Activated CD4-positive, alpha-beta T cell treated with anti-CD3 and anti-CD28 coated beads, Interleukin-2, Interleukin-6, amounts not matched to agents 100 ng/mL and 50 ng/mL, durations not matched to agents 16 hours and 8 hours (primary cell): ENCODE measurements around the gene PCDHB7.
A peak's percentile ranks its signal among the peaks of the same experiment; 100 is the strongest.
"Not testable (repeated sequence)": the region's sequence is repeated elsewhere in the genome, so short reads cannot be mapped to it uniquely, and the experiment has no call there.

Experiments used
- DNase-seq: peaks from one replicate; pipeline ENCODE4 v3.0.0-alpha.2; 2020

Gene PCDHB7

DNA sequence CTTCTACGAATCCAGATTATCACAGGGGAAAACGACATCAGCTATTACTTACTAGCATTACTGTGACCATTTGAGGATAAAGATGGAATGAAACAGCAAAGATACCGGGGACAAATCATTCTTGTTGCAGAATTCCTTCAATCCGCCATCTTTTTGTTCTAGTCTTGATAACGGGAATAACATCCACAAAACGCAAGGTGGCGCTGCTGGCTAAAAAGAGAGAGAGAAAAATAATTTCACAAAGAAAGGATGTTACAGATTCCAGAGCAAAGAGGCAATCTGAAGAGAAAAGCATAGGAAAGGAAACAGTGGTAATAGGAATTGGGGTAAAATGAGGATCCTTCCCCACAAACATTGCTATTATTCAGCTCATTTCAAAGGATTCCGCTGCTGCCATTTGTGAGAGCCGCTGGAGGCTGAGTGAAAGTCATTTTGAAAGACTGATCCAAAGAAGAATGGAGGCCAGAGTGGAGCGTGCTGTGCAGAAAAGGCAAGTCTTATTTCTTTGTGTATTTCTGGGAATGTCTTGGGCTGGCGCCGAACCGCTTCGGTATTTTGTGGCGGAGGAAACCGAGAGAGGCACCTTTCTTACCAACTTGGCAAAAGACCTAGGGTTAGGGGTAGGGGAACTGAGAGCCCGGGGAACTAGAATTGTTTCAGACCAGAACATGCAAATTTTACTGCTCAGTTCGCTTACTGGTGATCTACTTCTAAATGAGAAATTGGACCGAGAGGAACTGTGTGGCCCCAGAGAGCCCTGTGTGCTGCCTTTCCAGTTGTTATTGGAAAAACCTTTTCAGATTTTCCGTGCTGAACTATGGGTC lies at the start of gene PCDHB7:
Gene PCDHB7, plus strand, starts transcription at position 264 of the 824 bp plus-strand sequence. Its CDS starts 192 bp downstream, at position 456.
- DNase-seq: peak; percentile 19

- DNase-seq: not testable (repeated sequence)
These were observed 48.9 kb upstream of the PCDHB7 start for GRCh38 chr5:141123396-141124135.

DNA sequence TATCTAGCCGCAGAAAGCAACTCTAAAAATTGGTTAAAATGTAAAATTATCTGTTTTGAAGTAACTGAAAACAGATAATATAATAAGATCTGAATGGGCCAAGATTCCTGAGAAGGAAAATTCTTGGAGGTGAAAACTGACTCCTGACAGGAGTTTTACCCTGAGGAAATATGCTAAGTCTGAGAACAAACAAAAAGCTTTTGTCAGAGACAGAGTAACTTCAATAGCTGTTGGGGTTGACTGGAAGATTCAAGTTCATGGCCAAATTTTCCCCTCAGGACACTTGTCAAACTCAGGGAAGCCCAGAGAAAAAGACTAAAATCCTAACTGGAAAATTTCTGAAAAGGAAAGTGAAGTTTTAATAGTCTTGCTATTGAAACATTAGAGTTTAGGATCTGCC lies 45.1 kb upstream of the PCDHB7 start:
- DNase-seq: no peak

- DNase-seq: peak; percentile 11
These were observed 37.3 kb upstream of the PCDHB7 start, which contains the start of gene PCDHB5 for GRCh38 chr5:141135030-141135717. PCDHB5 (plus strand) TSS chr5:141135206; CDS start chr5:141135435, 229 bp downstream.

GRCh38 chr5:141135718-141136266 lies 36.7 kb upstream of the PCDHB7 start:
- DNase-seq: no peak

DNA sequence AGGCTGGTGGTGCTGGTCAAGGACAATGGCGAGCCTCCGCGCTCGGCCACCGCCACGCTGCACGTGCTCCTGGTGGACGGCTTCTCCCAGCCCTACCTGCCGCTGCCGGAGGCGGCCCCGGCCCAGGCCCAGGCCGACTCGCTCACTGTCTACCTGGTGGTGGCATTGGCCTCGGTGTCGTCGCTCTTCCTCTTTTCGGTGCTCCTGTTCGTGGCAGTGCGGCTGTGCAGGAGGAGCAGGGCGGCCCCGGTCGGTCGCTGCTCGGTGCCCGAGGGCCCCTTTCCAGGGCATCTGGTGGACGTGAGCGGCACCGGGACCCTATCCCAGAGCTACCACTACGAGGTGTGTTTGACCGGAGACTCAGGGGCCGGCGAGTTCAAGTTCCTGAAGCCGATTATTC lies 35.1 kb upstream of the PCDHB7 start:
- DNase-seq: not testable (repeated sequence)

DNA sequence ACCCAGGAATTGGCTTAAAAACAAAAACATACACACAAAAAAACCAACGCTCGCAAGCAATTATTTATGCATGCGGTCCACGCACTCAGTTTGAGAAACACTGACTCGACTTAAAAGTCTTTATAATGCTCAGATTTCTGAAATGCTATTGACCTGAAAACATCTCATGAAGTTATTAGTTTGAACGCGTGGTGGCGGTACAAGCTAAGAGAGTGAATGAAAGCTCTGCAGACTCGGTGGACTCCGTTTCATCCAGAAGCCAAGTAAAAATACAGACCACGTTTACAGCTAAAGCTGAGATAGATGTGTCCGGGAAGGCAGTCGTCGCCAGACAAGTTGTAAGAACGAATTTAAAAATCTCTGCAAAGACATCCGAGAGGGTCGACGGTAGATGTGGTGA lies 22.6 kb upstream of the PCDHB7 start, which contains the start of gene PCDHB6:
Gene PCDHB6, plus strand, starts transcription at position 246 of the 400 bp plus-strand sequence. CDS start 201 bp downstream, outside the sequence.
- peak; percentile 1 for DNase-seq

GRCh38 chr5:141150224-141150992 lies 22.0 kb upstream of the PCDHB7 start:
- DNase-seq: no peak

- no peak for DNase-seq
These were observed 21.5 kb upstream of the PCDHB7 start for GRCh38 chr5:141150993-141151325.

GRCh38 chr5:141151632-141152031 lies 20.8 kb upstream of the PCDHB7 start:
- not testable (repeated sequence) for DNase-seq

- DNase-seq: not testable (repeated sequence)
These were observed 20.3 kb upstream of the PCDHB7 start for GRCh38 chr5:141152096-141152495.

GRCh38 chr5:141155540-141156374 lies 16.7 kb upstream of the PCDHB7 start:
- DNase-seq: no peak

GRCh38 chr5:141157356-141157755 lies 15.1 kb upstream of the PCDHB7 start:
- DNase-seq: not testable (repeated sequence)

GRCh38 chr5:141157901-141158300 lies 14.5 kb upstream of the PCDHB7 start:
- not testable (repeated sequence) for DNase-seq

GRCh38 chr5:141174291-141175104 lies 2.1 kb downstream of the PCDHB7 start:
- not testable (repeated sequence) for DNase-seq

GRCh38 chr5:141175933-141176332 lies 3.5 kb downstream of the PCDHB7 start:
- DNase-seq: no peak

DNA sequence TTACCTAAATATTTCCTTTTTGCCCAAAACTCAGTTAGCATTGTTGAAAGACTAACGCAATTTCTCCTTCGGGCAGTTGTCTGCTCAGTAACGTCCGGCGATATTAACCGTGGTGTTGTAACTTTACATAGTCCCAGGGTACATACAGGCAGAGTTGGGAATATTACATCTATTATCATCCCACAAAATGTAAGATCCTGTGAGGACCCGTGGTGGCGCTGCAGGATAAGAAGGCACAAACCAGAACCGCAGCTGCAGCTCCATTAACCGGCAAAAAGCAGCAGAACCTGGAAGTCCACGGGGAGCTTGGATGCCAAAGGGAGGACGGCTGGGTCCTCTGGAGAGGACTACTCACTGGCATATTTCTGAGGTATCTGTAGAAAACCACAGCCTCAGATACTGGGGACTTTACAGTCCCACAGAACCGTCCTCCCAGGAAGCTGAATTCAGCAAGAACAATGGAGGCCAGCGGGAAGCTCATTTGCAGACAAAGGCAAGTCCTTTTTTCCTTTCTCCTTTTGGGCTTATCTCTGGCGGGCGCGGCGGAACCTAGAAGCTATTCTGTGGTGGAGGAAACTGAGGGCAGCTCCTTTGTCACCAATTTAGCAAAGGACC lies 5.2 kb downstream of the PCDHB7 start, which contains the start of gene PCDHB8:
Gene PCDHB8, plus strand, starts transcription at position 214 of the 615 bp plus-strand sequence. Its CDS starts 245 bp downstream, at position 459.
- not testable (repeated sequence) for DNase-seq

DNA sequence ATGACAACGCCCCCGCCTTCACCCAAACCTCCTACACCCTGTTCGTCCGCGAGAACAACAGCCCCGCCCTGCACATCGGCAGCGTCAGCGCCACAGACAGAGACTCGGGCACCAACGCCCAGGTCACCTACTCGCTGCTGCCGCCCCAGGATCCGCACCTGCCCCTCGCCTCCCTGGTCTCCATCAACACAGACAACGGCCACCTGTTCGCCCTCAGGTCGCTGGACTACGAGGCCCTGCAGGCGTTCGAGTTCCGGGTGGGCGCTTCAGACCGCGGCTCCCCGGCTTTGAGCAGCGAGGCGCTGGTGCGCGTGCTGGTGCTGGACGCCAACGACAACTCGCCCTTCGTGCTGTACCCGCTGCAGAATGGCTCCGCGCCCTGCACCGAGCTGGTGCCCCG lies 6.9 kb downstream of the PCDHB7 start:
- DNase-seq: not testable (repeated sequence)

GRCh38 chr5:141179876-141180275 lies 7.4 kb downstream of the PCDHB7 start:
- DNase-seq: not testable (repeated sequence)
